NCI-H82 treated with DMSO at 0.1 percent for 48 hours (cell line): Measurements from ENCODE around the gene PIRT.
"Not testable (repeated sequence)": the region's sequence is repeated elsewhere in the genome, so short reads cannot be mapped to it uniquely, and the experiment has no call there.

Experiments
- DNase-seq: peaks from one replicate; lab custom pipeline; 2025; ENCODE audit not compliant: unreplicated experiment; lab: John Stamatoyannopoulos, UW

PIRT gene

DNA sequence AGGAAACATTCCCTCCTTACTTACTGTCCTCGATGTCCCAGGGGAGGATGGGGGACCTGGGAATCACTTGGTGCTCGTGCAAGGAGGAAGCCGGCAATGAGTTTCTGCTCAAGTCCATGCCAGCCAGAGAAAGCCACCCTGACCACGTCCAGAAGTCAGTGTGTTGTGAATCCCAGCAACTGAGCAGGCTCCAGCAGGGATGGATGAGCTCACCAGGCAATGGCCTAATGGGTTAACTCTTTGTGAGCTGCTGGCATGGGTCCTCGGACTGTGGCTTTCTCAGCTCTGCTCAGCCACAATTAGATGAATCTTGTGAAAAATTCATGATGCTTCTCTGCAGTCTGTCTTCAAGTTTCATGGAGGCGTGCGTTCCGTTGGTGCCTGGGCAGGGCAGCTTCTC is at the start of gene PIRT:
Gene PIRT, minus strand, starts transcription at position 167 of the 400 bp plus-strand sequence. CDS start 12,442 bp downstream, outside the sequence.
- DNase-seq: no peak

DNA sequence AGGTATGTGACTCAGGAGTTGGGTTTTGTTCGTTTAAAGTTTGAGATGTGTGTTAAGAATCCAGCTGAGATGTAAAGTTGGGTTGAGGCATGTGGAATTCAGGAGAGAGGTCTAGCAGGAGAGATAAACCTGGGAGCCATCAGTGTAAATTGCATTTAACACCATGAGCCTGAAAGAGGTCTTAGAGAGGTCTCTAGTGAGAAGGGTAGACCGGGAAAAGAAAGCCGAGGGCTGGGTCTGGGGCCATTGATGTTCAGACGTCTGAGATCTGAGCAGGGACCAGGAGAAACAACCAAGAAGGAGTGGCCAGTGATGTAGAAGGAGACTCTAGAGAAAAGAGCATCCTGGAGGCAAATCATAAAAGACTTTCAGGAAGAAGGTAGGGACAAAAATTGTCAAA is 44.1 kb upstream of the PIRT start:
- DNase-seq: no peak

DNA sequence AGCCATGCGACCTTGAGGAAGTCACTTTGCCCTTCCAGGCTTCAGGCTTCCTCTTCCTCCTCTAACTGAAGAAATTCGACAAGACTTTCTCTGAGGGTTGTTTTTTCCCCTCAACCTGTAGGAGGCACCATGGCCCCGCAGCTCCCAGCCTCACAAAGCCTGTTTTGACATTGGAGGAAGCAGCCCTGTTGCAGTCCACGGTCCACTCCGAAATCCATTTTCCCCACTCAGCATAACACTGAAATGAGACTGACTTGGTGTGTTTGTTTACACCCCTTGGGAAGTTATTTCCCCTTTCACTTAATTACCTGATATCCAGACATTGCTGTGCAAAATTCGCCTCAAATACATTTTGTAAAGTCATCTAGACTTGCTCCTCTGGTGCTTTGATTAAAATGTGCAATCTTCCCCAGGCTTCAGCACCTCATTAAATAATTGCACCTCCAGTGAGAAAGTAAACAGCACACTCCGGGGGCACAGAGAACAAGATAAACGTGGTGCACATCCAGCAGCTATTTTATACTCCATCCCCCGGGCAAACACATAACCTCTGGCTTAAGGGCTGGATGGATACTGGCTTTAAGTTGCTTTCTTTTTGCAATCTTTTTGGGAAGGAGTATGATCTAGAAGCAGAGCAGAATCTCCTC is 41.4 kb upstream of the PIRT start:
- DNase-seq: peak; percentile 18

DNA sequence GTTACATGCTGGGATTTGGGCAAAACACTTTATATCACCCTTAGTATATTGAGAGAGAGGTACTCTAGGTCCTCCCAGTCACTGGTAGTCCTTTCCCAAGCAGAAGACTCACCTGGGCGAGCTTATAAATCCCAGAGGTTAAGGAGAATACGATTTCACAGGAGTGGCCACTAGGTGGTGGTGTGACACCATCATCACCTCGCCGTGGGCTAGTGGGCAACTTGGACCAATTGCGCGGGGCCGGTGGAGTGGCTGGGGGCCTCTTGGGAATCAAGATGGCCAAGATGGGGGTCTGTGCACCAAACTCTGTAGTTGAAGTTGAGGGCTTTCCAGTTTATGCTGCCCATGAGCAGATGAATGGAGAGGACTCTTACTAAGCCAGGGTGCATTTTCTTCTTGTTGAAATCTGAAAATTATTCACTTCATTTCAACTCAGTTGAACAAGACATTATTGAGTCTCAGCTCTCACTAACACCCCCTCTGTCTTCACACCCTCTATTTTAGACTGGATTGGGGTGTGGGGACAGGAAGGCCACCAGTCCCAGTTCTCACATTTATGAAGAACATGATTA is 38.2 kb upstream of the PIRT start:
- peak; percentile 48 for DNase-seq

DNA sequence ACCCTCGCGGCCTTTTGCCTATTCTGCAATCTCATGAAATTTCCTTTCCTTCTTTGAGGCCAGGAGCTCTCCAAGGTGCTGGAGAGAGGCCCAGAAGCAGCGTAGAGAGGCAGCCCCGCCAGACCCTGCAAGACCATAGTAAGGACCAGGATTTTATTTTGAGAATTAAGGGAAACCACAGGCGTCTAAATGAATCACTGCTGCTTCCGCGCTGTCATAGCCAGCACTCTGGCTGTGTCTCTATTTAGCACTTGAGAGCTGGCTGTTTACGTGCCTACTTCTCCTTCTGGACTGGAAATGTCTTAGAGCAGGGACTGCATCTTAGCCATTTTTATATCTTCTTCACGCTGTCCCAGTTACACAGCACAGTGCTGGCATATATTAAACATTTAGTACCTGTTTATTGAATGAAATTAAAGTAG is 37.6 kb upstream of the PIRT start:
- DNase-seq: no peak

DNA sequence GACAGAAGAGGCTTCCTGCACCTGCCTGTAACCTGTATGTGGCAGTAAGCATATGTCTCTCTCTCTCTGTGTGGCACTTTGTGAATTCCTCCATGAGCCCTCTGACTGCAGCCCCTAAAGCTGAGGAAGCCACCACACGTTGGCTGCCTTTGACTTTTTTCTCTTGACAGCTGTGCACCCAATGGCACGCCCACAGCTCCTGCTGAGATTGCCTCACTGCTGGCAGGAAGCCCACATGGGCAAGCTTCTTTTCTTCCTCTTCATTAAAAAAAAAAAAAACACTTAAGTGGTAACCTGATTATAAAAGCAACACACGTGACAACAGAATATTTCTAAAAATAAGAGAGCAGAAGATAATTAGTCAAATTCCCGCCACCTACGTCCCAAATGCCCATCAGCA is 34.0 kb upstream of the PIRT start:
- no peak for DNase-seq

DNA sequence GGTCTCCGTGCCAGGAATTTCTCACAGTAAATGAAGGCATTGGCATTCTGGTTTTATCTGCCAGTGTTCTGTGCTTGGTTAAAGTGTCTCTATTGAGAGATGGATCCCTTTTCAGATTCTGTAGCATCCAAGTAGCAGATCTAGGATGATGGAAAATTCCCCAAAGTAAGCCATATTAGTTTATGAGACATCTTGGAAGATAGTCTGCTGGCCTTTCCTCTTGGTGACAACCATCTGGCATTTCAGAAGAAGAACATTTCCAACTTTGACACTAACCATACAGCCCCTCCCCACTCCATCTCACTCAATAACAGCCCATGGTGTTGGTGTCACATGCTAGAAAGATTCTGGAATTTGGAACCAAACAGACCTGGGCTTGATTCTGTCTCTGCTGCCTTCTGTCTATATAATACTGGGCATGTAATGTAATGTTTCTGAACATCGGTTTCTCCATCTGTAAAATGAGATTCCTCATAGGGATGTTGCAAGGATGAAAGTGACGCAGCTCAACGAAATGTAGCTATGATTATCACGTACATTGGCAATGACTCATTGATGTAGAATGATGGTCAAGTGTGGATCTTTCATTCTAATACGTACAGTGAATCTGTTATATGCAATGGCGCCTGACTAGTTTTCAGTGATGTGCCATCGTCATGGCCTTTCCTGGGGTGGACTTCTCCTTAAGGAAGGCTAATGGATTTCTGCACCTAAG is 32.6 kb upstream of the PIRT start:
- no peak for DNase-seq

DNA sequence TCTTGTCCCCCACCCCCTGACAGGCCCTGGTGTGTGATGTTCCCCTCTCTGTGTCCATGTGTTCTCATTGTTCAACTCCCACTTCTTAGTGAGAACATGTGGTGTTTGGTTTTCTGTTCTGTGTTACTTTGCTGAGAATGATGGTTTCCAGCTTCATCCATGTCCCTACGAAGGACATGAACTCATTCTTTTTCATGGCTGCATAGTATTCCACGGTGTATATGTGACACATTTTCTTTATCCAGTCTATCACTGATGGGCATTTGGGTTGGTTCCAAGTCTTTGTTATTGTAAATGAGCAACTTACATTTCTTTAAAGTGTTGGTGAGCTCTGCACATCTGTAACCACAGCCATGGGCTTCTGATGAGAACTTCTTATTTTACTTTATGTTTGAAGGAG is 30.9 kb upstream of the PIRT start:
- not testable (repeated sequence) for DNase-seq

DNA sequence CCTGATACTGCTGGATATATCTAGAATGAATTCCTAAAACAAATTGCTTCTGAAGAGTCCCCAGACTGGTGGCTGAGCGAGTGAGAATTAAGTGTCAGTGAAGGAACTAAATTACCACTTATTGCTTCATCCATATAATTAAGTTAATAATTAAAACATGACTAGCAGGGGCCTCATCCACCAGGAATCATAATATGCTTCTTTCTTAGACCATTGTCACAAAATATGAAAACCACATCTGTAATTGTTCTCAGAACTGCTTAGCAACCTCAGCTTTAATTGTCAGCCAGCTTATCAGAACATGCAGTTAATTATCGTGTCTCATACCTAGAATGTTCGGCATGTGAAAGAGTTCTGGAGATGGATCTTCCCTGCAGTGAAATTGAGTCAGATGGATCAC is 21.2 kb upstream of the PIRT start:
- DNase-seq: no peak

DNA sequence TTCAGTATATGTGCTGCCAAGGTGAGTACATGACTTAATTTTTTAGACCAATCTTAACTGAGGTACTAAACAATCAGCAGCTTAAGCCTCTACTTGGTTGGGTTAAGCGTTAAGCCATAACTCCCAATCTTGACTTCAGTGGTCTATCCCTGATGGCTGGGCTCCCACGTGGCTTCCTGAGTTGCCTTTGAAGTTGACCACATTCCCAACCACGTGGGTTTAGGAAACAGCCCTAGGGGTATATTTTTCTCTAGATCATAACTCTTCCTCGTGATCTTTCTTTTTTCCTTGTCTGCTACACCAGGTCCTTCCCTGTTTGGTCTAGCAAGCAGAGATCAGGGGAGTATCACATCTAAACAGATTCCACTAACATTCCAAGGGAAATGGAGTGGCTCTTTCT is 20.1 kb upstream of the PIRT start:
- no peak for DNase-seq

DNA sequence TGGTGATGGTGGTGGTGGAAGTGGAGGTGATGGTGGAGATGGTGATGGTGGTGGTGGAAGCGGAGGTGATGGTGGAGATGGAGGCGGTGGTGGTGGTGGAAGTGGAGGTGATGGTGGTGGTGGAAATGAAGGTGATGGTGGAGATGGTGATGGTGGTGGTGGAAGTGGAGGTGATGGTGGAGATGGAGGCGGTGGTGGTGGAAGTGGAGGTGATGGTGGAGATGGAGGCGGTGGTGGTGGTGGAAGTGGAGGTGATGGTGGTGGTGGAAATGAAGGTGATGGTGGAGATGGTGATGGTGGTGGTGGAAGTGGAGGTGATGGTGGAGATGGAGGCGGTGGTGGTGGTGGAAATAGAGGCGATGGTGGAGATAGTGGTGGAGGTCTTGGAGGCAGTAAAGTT is 8.7 kb upstream of the PIRT start:
- DNase-seq: not testable (repeated sequence)

DNA sequence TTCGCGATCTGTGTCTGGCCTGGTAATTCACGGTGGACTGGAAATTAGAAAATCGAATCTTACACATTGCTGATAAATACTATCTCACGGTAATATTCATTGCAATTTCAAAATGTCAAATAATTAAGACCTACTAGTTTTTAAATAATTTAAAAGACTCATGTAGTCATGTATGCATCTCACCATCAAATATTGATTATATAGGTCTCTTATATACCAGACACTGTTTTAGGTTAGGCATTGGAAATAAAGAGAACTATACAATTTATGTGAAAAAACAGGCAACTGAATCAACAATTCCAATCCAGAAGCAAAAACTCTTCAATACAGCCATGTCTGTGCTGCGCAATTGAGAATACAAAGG is 7.5 kb upstream of the PIRT start:
- no peak for DNase-seq

DNA sequence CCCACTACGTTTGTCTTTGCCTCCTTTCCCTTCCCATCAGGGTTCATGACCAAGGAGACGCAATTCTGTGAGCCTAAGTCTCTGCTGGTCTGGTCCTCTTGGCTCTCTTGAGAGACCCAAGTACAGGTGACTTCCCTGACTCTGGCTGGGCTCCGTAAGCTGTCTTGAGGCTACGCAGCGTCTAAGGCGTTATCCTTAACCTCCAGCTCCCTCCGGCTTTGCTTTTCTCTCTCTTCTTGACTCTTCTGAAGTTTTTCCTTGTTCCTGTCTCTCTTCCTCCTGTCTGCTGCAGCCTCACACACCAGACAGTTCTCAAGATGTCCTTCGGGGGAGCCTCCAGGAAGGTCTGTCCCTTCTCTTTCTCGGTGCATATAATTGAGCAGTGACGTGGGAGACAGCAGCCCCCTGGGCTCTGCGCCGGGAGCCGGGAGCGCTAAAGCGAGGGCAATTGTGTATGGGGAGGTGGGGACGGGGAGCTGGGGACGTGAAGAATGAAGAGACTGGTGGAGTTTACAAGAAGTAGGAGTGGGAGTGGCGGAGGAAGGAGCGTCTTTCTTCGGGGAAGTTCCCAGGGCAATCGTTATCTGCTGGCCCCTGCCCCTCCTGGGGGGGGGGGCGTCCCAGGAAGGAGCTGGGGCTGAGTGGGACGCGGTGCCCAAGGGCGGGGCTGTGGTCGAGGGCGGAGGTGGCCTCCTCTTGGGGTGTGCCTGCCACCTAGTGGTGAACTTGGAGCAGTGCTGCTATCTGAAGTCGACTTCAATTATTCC is 6.9 kb upstream of the PIRT start:
- DNase-seq: peak; percentile 59

DNA sequence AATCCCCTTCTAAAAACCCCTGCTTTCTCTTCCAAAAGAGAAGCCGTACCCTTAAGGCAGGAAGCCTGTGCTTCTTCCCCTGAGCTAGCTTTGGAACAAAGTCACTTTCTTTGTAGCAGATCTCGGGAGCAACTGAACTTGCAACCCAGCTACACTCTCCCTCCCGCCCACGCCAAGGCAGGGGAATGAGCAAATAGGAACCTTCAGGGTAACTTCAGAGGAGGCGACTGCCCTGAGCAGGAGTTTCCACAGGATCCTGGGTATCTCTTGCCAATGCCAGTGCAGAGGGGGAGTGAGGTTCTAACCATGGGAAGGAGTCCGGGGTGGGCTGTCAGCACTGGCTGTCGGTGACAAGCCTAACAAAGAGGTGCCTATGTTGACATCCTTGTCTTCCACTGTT is 5.9 kb upstream of the PIRT start:
- no peak for DNase-seq

DNA sequence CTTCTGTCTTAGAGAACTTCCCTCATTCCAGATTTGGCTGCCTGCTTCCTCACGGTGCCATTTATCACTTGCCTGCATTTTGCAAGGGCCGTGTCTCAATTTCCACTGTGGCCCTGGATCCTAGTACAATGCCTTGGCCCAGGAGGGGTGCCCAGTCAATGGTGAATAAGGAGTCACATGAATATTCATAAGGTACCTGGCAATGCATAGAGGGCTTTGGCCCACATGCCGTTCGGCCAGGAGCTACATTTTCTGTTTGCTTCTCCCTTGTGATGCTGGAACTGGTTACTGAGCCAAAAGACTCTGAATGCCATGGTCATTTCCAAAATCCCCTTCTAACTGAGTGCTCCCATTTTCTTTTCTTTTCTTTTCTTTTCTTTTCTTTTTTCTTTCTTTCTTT is 4.8 kb upstream of the PIRT start:
- DNase-seq: no peak

DNA sequence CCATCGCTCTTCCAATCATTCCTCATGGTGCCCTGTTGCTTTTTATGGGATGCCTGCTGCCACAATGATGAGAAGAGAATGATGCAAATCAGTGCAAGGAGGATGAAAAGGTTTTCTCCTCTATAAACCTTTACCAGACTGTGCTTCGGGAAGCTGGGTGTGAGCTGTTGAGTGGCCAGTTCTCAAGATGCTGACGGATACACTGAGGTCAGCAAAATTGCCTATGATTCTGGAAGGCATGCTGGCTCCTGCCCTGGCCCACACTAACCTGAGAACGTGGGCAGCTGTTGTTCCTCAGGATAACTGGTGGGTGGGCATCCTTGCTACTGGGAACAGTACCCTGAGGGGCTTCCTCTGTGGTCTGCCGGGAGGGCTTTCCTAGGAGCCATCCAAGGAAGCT is 795 bp upstream of the PIRT start:
- DNase-seq: no peak

DNA sequence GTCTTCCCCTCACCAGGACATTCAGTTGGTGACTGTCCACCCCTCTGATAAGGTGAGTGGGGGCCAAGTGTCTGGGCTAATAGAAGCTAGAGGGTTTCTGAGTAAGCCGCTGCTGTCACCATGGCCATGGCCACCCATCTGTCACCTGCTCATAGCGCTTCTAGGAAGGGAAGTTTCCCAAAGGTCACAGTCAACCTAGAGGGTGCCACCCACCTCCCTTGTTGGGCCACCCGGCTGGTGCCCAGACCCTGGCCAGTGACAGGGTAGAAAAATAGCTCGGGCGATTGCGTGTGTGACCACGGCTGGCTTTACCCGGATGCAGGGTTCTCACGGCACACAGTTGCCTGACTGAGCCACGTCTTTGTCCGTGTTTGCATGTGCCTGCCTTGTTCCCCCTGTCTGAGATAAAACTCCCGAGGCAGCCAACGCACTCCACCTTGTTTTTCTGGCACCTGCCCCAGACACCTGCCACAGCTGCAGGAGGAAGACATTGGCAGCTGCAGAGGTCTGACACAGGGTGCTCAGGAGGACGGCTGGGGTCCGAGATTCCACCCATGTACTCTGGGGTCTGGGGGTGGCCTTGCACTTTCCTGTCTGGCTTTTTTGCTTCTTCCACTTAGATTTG is 809 bp downstream of the PIRT start:
- DNase-seq: no peak

DNA sequence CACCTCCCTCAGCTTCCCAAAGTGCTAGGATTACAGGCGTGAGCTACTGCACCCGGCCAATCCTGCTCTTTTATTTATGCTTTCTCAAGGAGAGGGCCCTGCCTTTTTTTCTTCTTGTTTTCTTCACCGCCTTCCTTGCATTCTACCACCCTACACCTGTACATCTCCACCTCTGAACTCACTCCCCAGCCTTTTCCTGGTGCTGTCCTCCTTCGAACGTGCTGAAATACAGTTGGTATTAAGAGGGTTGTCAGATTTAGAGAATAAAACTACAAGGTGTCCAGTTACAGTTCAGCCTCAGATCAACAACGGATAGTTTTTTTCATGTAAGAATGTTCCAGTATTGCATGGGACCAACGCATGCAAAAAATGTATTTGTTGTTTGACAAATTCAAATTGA is 1.7 kb downstream of the PIRT start:
- DNase-seq: no peak

DNA sequence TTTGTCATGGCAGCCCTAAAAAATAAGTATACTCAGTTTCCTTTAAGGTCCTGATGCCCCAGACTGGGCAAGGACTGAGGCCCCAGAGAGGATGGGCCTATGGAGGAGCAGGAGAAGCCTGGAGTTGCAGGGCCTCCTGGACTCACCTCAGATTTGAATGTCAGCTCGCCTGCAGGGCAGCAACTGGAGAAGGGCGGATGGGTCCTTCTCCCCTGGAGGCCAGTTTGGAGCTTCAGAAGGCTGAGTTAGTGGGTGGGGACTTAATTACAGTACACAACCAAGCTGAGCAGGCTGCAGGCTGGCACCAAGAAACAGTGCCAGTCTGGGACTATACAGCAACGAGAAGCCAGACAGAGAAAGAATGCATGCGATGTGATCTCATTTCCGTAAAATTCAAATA is 6.2 kb downstream of the PIRT start:
- no peak for DNase-seq

DNA sequence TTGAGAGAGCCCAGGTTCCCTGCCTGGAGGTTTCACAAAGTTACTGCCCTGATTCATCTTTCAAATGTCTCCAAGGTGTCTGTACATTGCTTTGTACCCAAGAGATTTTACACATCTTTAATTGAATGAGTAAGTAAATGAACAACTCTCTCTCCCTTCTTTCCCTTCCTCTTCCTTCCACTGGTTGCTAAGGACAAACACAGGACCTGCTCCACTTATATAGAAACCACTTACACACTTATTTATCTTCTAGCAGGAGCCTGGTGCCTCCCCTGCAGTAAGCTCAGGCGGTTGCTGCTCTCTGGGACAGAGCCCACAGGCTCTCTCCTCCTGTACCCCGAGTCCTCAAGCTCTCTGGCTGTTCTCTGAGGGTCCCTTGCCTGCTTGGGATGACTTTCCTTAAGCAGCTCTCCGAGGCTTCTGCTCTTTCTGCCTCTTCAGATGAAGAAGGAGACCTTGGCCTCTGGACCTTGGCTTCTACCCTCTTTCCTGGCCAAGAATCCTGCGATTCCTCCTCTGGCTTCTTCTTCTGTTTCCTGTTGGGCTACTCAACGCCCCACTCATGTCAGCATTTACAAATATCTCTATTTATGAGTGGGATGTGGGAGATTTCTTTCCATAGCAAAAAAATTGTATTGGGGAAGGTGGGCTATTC is 9.9 kb downstream of the PIRT start:
- DNase-seq: no peak

DNA sequence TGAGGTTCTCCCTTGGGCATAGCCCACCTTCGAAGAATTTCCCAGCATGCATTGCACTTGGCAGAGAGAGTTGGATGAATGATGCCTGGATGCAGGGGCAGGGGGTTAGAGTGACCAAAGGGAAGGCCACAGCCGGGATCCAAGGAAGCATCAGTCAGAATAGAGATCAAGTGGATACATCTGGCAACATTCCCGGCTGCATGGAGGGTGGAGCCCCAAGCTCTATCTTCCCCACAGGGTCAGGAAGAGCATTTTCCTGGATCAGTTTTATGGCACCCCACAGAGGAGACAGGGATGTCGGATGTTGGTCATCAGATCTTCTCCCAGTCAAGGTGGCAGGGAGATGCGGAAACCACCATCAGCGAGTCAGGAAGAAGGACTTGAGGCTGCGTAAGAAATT is 13.0 kb downstream of the PIRT start:
- no peak for DNase-seq
